Left ventricle myocardium inferior (tissue), 1 donor: ENCODE results near the gene LBX2. TPM values are rescaled to one million over a fixed set of nuclear protein-coding genes. Genes with fewer than 3 reads are reported as not detected.

ENCODE experiments used
- DNase-seq: peaks from one replicate; pipeline ENCODE4 v3.0.0-alpha.2; 2020
- H3K27ac ChIP-seq: fragments of 200-600 bp; replicated peaks from 2 replicates; pipeline ENCODE4 v1.8.0; 2021
- H3K27me3 ChIP-seq: fragments of 200-600 bp; 2 replicates; pipeline ENCODE4 v1.8.0; 2021; ENCODE audit warnings: low read depth
- H3K36me3 ChIP-seq: fragments of 200-600 bp; 2 replicates; pipeline ENCODE4 v1.8.0; 2021
- H3K4me1 ChIP-seq: fragments of 200-600 bp; 2 replicates; pipeline ENCODE4 v1.8.0; 2021
- H3K4me3 ChIP-seq: fragments of 200-600 bp; 2 replicates; pipeline ENCODE4 v1.8.0; 2021; ENCODE audit warnings: mild to moderate bottlenecking, moderate library complexity
- H3K9me3 ChIP-seq: fragments of 200-600 bp; replicated peaks from 2 replicates; pipeline ENCODE4 v1.8.0; 2021
- intact Hi-C: fragments of 100-400 bp; cut with micrococcal nuclease; formaldehyde crosslinking; loops from one replicate; pipeline ENCODE4 v1.11.0; 2022
- total RNA-seq: library from RNA; stranded (reverse); fragmentation: NEBNext Ultra II Directional; extraction: Animal tissue kit (Norgen Biotek cat#: 25700); gene quantifications from one replicate; pipeline ENCODE4 v1.2.1, GENCODE V29; 2021
- TF ChIP-seq, protein P1 (sequence below): fragments of 200-600 bp; IDR thresholded peaks from 2 replicates; pipeline ENCODE4 v1.8.0; 2021; ENCODE audit warnings: antibody characterized with exemption, mild to moderate bottlenecking, borderline replicate concordance
- donor health status: DM: no; HTN: yes; CAD: no; lungs with severe emphysema.

LBX2 gene
- total RNA-seq, 1 donor from 2014 or later, result 0.25 TPM

DNA sequence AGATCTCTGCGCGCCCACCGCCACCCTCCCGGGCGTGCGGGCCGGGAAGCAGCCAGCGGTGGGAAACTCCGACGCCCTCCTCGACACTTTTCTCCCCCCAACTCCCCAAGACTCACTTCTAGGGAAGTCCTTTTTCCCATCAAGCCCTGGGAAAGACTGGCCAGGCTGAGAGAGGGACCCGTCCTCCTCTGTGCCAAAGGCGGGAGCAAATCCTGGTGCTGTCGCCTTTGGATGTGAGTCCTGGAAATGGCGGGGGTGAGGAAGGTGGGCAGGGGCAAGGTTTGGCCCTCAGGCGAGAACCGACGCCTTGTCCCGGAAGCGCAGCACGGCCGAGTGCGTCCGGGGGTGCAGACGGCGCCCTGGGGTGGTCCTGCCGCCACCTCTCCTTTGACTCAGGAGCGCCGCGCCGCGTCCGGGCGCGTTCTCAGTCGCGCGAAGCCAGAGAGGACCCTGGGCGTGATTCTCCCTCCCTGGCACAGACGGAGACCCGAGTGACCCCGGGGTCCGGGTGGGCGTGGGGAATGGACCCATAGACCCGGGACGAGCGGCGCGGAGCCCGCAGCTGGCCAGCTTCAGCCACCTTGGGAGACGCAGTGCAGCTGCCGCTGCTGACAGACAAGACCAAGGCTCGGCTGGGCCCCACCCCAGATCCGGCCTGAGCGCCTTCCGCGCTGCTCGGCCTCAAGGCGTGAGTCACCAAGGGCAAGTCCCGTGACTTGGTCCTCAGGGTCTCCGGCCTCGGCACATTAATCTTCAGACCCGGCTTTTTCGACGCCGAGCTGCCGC lies 3.5 kb upstream of the LBX2 start:
- intact Hi-C loops, result no loop called here

DNA sequence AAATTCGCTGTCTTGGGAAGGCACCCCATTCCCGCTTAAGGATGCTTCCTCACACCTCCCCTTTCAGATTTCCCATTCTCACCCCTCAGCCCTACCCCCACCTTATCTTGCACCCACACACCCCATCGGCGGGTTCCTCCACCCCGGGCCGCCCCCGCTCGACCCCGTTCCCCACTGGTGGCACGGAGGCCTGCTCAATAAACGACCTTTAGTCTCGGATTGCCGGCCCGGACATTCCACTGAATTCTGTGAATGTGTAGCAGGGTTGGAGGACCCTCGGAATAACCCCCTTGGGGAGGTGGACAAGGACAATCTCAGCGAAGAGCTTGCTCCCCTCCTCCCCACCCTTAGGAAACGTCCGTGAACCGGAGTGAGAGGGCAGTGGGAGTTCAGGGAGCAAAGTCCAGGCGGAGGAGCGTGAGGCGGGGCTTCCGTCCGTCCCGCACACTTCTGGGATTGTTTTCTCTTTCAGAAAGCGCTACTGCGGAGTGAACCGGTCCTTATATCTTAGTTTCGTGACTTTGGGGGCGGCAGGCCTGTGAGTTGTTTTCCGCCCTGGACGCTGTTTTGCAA lies 2.8 kb upstream of the LBX2 start:
- no peaks in the 10 kb centered on the region for H3K9me3 ChIP-seq
- H3K27me3 ChIP-seq, result peaks cover 94% of the 10 kb centered on the region
- intact Hi-C loops, result no loop called here
- peak overlapping the region; percentile 93 for H3K27ac ChIP-seq
- TF ChIP-seq, protein P1, sequence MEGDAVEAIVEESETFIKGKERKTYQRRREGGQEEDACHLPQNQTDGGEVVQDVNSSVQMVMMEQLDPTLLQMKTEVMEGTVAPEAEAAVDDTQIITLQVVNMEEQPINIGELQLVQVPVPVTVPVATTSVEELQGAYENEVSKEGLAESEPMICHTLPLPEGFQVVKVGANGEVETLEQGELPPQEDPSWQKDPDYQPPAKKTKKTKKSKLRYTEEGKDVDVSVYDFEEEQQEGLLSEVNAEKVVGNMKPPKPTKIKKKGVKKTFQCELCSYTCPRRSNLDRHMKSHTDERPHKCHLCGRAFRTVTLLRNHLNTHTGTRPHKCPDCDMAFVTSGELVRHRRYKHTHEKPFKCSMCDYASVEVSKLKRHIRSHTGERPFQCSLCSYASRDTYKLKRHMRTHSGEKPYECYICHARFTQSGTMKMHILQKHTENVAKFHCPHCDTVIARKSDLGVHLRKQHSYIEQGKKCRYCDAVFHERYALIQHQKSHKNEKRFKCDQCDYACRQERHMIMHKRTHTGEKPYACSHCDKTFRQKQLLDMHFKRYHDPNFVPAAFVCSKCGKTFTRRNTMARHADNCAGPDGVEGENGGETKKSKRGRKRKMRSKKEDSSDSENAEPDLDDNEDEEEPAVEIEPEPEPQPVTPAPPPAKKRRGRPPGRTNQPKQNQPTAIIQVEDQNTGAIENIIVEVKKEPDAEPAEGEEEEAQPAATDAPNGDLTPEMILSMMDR, result no peak
- no peak for DNase-seq
- peaks cover 21% of the 10 kb centered on the region for H3K36me3 ChIP-seq
- peak overlapping the region; percentile 80 for H3K4me3 ChIP-seq
- H3K4me1 ChIP-seq, result peaks cover 82% of the 10 kb centered on the region

More for the DNA sequence above, 3.5 kb upstream of the LBX2 start:
- peaks cover 81% of the 10 kb centered on the region for H3K4me1 ChIP-seq
- H3K36me3 ChIP-seq, result peaks cover 21% of the 10 kb centered on the region
- no peaks in the 10 kb centered on the region for H3K9me3 ChIP-seq
- TF ChIP-seq, protein P1, result peak; percentile 35
- DNase-seq, result peak; percentile 87
- H3K27me3 ChIP-seq, result peaks cover 87% of the 10 kb centered on the region
- peak overlapping the region; percentile 80 for H3K4me3 ChIP-seq
- H3K27ac ChIP-seq, result peak overlapping the region; percentile 93

DNA sequence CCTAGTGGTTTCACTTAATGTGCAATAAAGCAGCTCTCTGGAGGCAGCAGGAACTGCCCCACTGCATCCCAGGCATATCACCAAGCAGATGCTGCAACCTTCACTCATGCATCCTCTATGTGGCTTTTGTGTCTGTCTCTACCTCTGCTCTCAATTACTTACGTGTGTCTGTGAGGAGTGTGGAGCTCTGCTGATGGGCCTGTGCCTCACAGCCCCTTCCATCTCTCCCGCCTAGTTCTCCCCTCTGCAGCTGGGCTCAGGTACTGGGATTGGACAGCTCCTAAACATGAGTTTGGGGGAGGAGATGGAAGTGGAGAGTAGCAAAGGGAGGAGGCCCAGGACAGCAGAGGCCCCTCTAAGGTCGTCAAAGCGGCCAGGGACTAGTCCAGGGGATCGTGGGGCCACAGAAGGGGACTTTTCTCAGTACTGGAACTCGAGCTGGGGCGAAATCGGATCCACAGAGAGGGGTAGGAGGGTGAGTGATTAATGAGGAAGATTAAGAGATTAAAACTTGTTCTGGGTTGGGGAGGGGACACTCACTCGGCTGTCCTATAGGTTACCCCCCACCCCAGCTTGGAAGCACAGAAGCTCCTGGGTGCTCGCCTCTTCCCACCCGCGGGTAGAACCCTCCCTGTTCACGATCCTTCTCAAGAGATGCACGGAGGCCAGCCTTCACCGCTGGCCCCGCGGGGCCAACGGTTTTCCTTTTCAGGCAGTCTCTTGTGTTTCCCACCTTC lies 2.1 kb upstream of the LBX2 start:
- Histone ChIP-seq H3K4me3 (peak overlapping the region; percentile 80), H3K27me3 (peaks cover 99% of the 10 kb centered on the region), H3K27ac (no peak overlapping the region), H3K4me1 (peaks cover 75% of the 10 kb centered on the region), H3K36me3 (peaks cover 21% of the 10 kb centered on the region), H3K9me3 (no peaks in the 10 kb centered on the region)
- TF ChIP-seq, protein P1, result no peak
- no peak for DNase-seq
- intact Hi-C loops, result no loop called here

DNA sequence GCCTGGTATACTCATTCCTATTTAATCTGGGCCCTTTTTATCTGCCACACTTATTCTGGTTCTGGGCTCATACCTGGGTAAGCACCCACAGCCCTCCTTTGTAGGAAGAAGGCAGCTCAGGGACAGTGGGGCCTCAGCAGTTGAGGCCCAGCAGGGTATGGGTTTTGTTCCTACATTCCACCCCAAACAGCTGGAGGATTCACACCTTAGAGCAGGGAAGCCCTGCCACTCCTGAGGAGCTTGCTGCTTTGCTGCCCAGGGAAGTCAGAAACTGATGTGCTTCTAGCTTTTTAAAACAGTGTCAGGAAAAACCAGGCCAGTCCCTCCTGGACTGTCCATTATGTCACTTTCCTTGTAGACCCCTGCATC lies 1.2 kb upstream of the LBX2 start:
- no peaks in the 10 kb centered on the region for H3K9me3 ChIP-seq
- TF ChIP-seq, protein P1, result no peak
- H3K27ac ChIP-seq, result no peak overlapping the region
- peaks cover 13% of the 10 kb centered on the region for H3K36me3 ChIP-seq
- peaks cover 90% of the 10 kb centered on the region for H3K27me3 ChIP-seq
- no peak overlapping the region for H3K4me3 ChIP-seq
- peaks cover 65% of the 10 kb centered on the region for H3K4me1 ChIP-seq
- DNase-seq, result no peak
- intact Hi-C loops, result no loop called here

DNA sequence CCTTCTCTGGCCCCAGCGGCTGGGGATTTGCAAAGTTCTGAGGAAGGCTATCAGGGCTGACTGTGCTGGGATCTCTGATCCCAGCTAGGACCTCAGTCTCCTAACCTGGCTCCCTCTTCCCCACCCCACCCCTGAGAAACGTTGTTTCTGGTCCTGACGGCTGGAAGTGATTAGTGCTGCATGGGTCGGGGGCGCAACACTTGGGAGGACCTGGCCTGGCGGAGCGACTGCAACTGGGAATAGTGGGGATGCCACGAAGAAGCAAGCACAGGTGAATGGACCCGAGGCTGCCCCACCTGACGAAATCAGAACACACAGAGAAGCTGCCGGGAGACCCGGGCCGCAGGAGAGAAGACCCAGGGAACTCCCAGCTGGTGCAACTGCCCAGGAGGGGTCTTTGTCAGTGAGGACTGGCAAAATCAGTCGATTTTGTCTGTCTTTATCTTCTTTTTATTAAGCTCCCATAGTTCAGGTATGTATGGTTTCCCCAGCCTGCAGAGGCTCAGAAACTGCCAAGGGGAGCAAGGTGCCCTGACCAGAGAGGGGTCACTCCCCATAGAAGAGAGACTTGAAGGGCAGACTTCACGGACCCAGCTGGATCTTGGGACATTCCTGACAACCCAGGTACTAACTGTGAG lies 656 bp upstream of the LBX2 start:
- Histone ChIP-seq H3K36me3 (peaks cover 8% of the 10 kb centered on the region), H3K27me3 (peaks cover 85% of the 10 kb centered on the region), H3K4me1 (peaks cover 60% of the 10 kb centered on the region), H3K27ac (no peak overlapping the region), H3K9me3 (no peaks in the 10 kb centered on the region), H3K4me3 (peak overlapping the region; percentile 50)
- TF ChIP-seq, protein P1, result no peak
- intact Hi-C loops, result no loop called here
- DNase-seq, result no peak
